ENCODE measurements around the gene DNER.

The DNER gene

GRCh38 chr2:229451852-229452251 is 262.5 kb downstream of the DNER start:
- TF ChIP-seq REST (IDR thresholded peaks at IDR 0.05; ENCODE audit: insufficient replicate concordance, low read depth): no peak
- TF ChIP-seq CTCF (IDR thresholded peaks at IDR 0.05; ENCODE audit: insufficient read depth, low read length): no peak
- no peaks in the 10 kb centered on the region for H3K27me3 ChIP-seq (ENCODE audit: insufficient read depth, poor library complexity, severe bottlenecking)
- no peak for DNase-seq (ENCODE audit: low read depth in 1 of 2, low spot score in 1 of 2)
- no peak overlapping the region for H3K27ac ChIP-seq (replicated peaks)
- H3K4me3 ChIP-seq (replicated peaks; ENCODE audit: insufficient read depth, low read length): no peak overlapping the region

- no peak overlapping the region for H3K4me3 ChIP-seq (replicated peaks; ENCODE audit: insufficient read depth, low read length)
- TF ChIP-seq GABPA (IDR thresholded peaks at IDR 0.05; ENCODE audit: low read depth): no peak
- TF ChIP-seq SPI1 (IDR thresholded peaks at IDR 0.05; ENCODE audit: borderline replicate concordance, low read depth): no peak
- TF ChIP-seq POLR2AphosphoS5 (IDR thresholded peaks at IDR 0.05; ENCODE audit: low read depth): no peak
Measured at GRCh38 chr2:229447227-229447626, 267.1 kb downstream of the DNER start.

GRCh38 chr2:229446350-229446749 is 268.0 kb downstream of the DNER start:
- no peak overlapping the region for H3K4me3 ChIP-seq (replicated peaks; ENCODE audit: insufficient read depth, low read length)
- H3K27me3 ChIP-seq (ENCODE audit: insufficient read depth, poor library complexity, severe bottlenecking): no peaks in the 10 kb centered on the region
- no peak for DNase-seq (ENCODE audit: low read depth in 1 of 2, low spot score in 1 of 2)
- no peak overlapping the region for H3K27ac ChIP-seq (replicated peaks)
- TF ChIP-seq GABPA (IDR thresholded peaks at IDR 0.05; ENCODE audit: low read depth): no peak
- no peak for TF ChIP-seq CTCF (IDR thresholded peaks at IDR 0.05; ENCODE audit: insufficient read depth, low read length)
- TF ChIP-seq POLR2AphosphoS5 (IDR thresholded peaks at IDR 0.05; ENCODE audit: low read depth): no peak
- TF ChIP-seq REST (IDR thresholded peaks at IDR 0.05; ENCODE audit: insufficient replicate concordance, low read depth): no peak
- no peak for TF ChIP-seq SPI1 (IDR thresholded peaks at IDR 0.05; ENCODE audit: borderline replicate concordance, low read depth)

More at GRCh38 chr2:229447227-229447626, 267.1 kb downstream of the DNER start:
- Histone ChIP-seq H3K27me3 (ENCODE audit: insufficient read depth, poor library complexity, severe bottlenecking) (no peaks in the 10 kb centered on the region), H3K27ac (replicated peaks) (no peak overlapping the region)
- DNase-seq (ENCODE audit: low read depth in 1 of 2, low spot score in 1 of 2): no peak

GRCh38 chr2:229445501-229446211 is 268.7 kb downstream of the DNER start:
- Histone ChIP-seq H3K4me3 (replicated peaks; ENCODE audit: insufficient read depth, low read length) (no peak overlapping the region), H3K27ac (replicated peaks) (no peak overlapping the region), H3K27me3 (ENCODE audit: insufficient read depth, poor library complexity, severe bottlenecking) (no peaks in the 10 kb centered on the region)
- TF ChIP-seq SPI1 (IDR thresholded peaks at IDR 0.05; ENCODE audit: borderline replicate concordance, low read depth): no peak
- no peak for TF ChIP-seq POLR2AphosphoS5 (IDR thresholded peaks at IDR 0.05; ENCODE audit: low read depth)
- no peak for TF ChIP-seq REST (IDR thresholded peaks at IDR 0.05; ENCODE audit: insufficient replicate concordance, low read depth)
- no peak for TF ChIP-seq CTCF (IDR thresholded peaks at IDR 0.05; ENCODE audit: insufficient read depth, low read length)
- TF ChIP-seq GABPA (IDR thresholded peaks at IDR 0.05; ENCODE audit: low read depth): no peak
- DNase-seq (ENCODE audit: low read depth in 1 of 2, low spot score in 1 of 2): no peak
